ENCODE measurements around the gene SVEP1.

DNA sequence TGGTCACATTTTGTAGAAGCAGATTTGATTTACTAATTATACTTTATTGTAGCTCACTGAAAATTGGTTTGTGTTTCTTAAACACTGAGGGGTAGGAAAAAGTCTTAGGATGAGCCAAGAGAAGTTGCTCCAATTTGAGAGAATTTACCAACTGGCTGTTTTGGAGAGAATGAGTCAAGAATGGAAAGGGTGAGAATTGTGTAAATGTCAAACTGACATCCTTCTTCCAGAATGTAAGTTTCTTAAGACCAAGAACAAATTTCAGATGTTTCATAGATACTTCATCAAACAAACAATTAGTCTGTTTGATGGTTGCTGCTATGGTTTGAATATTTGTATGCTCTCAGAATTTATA, 135.7 kb downstream of the SVEP1 start:
- no peak for TF ChIP-seq SP1 (IDR thresholded peaks at IDR 0.05)
- no peak for TF ChIP-seq FOXA1 (IDR thresholded peaks at IDR 0.05)
- TF ChIP-seq ZNF384 (IDR thresholded peaks at IDR 0.05), result no peak
- TF ChIP-seq LEF1 (IDR thresholded peaks at IDR 0.05; ENCODE audit: borderline replicate concordance), result no peak
- TF ChIP-seq L3MBTL2 (conservative IDR thresholded peaks at IDR 0.05), result no peak
- no peak for TF ChIP-seq FOXM1 (IDR thresholded peaks at IDR 0.05; ENCODE audit: borderline replicate concordance)
- TF ChIP-seq, protein P1, sequence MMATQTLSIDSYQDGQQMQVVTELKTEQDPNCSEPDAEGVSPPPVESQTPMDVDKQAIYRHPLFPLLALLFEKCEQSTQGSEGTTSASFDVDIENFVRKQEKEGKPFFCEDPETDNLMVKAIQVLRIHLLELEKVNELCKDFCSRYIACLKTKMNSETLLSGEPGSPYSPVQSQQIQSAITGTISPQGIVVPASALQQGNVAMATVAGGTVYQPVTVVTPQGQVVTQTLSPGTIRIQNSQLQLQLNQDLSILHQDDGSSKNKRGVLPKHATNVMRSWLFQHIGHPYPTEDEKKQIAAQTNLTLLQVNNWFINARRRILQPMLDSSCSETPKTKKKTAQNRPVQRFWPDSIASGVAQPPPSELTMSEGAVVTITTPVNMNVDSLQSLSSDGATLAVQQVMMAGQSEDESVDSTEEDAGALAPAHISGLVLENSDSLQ (IDR thresholded peaks at IDR 0.05), result no peak
- TF ChIP-seq ARNT (IDR thresholded peaks at IDR 0.05), result no peak
- no peak for TF ChIP-seq BHLHE40 (IDR thresholded peaks at IDR 0.05; ENCODE audit: borderline replicate concordance)

All from HEK293T (cell line).